Caki2 (cell line): ENCODE results near the gene STK39. TPM values are rescaled to one million over a fixed set of nuclear protein-coding genes. Genes with fewer than 3 reads are reported as not detected.

ENCODE experiments used
- DNase-seq: peaks from one replicate; pipeline ENCODE4 v3.0.0-alpha.2; 2015; ENCODE audit warnings: low read depth
- in situ Hi-C: cut with HindIII; loops from 2 replicates; pipeline ENCODE4 v1.10.0; 2016; ENCODE audit warnings: low sequenced_read_pairs, low pct_unique_long_range_greater_than_20kb, mixed read lengths
- total RNA-seq: library from RNA; depleted of rRNA; stranded (reverse); fragments of >200 nt; shearing (Covaris generic); gene quantifications from 2 replicates; pipeline ENCODE4 v1.2.3, GENCODE V29; 2014; ENCODE audit warnings: low replicate concordance

The STK39 gene
- total RNA-seq, 1 experiment from 2014 or later = 22.3 TPM

GRCh38 chr2:168009900-168010299 lies 237.5 kb downstream of the STK39 start:
- DNase-seq = no peak
- in situ Hi-C loops = no loop called here

- in situ Hi-C loops = no loop called here
- DNase-seq = no peak
Observed at GRCh38 chr2:168008646-168009195, 238.7 kb downstream of the STK39 start.

- in situ Hi-C loops = no loop called here
- DNase-seq = no peak
Observed at GRCh38 chr2:168006498-168006897, 240.9 kb downstream of the STK39 start.

- in situ Hi-C loops = no loop called here
- DNase-seq = no peak
Observed at GRCh38 chr2:168005586-168005985, 241.8 kb downstream of the STK39 start.

GRCh38 chr2:168003876-168004275 lies 243.5 kb downstream of the STK39 start:
- in situ Hi-C loops = no loop called here
- DNase-seq = no peak

GRCh38 chr2:168002021-168002553 lies 245.3 kb downstream of the STK39 start:
- peak; percentile 28 for DNase-seq

GRCh38 chr2:167992278-167992677 lies 255.1 kb downstream of the STK39 start:
- in situ Hi-C loops = no loop called here
- DNase-seq = no peak

More at GRCh38 chr2:168002021-168002553, 245.3 kb downstream of the STK39 start:
- in situ Hi-C loops = no loop called here

GRCh38 chr2:167990062-167990461 lies 257.3 kb downstream of the STK39 start:
- DNase-seq = no peak
- in situ Hi-C loops = no loop called here

GRCh38 chr2:167988296-167988695 lies 259.1 kb downstream of the STK39 start:
- in situ Hi-C loops = no loop called here
- DNase-seq = no peak

GRCh38 chr2:167987558-167987957 lies 259.8 kb downstream of the STK39 start:
- DNase-seq = no peak
- in situ Hi-C loops = no loop called here

GRCh38 chr2:167987026-167987425 lies 260.4 kb downstream of the STK39 start:
- in situ Hi-C loops = no loop called here
- DNase-seq = no peak

GRCh38 chr2:167986223-167986622 lies 261.2 kb downstream of the STK39 start:
- DNase-seq = no peak
- in situ Hi-C loops = no loop called here

GRCh38 chr2:167981945-167982344 lies 265.4 kb downstream of the STK39 start:
- no peak for DNase-seq
- in situ Hi-C loops = no loop called here

- no peak for DNase-seq
- in situ Hi-C loops = no loop called here
Observed at GRCh38 chr2:167980439-167980838, 267.0 kb downstream of the STK39 start.

- no peak for DNase-seq
- in situ Hi-C loops = no loop called here
Observed at GRCh38 chr2:167972746-167973145, 274.6 kb downstream of the STK39 start.

- in situ Hi-C loops = no loop called here
- DNase-seq = no peak
Observed at GRCh38 chr2:167972020-167972419, 275.4 kb downstream of the STK39 start.

- in situ Hi-C loops = no loop called here
- DNase-seq = no peak
Observed at GRCh38 chr2:167966937-167967913, 280.2 kb downstream of the STK39 start.

- in situ Hi-C loops = no loop called here
Observed at GRCh38 chr2:167965907-167966761, 281.3 kb downstream of the STK39 start.

More at GRCh38 chr2:167965907-167966761, 281.3 kb downstream of the STK39 start:
- DNase-seq = no peak
